ENCODE measurements around the gene EHD2.

DNA sequence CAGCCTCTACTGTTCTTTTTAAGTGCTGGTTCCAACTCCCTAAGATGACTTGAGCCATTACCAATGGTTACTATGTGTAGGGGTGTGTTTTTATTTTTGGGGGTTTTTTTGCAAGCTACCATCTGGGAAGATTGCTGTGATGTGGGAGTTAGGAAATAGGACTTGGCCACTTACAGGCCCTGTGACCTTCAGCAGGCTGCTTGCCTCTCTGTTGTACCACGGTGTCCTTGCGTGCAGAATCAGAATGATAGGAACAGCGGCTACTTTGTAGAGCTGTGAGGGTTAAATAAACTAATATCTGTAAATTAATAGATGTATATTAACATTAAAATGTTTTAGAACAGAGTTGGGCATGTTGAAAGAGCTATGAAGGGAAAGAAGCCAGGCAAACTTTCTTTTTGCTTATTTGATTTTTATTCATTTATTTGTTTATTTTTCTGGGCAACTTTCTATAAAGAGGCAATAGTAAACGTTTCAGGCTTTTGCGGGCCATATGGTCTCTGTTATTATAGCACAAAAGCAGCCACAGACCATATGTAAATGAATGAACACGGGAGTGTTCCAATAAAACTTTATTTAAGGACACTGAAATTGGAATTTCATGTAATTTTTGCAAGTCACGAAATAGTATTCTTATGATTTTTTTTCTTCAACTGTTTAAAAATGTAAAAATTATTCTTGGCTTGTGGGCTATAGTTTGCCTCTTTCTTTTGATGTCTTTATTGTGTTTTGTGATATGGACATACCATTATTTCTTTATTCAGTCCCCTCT lies 26.4 kb upstream of the EHD2 start:
- TF ChIP-seq ZNF274 (IDR thresholded peaks at IDR 0.05; ENCODE audit: low read depth, low read length) = no peak
- TF ChIP-seq YY1 (IDR thresholded peaks at IDR 0.05; ENCODE audit: insufficient read depth, insufficient read length) = no peak
